ENCODE results near the gene SNCG. TPM values are rescaled to one million over a fixed set of nuclear protein-coding genes. Genes with fewer than 3 reads are reported as not detected.

The SNCG gene
- total and polyA plus RNA-seq, 2 of the 8 experiments (the other 6 are each of a cell fraction or from before 2014, with no cell fraction given), result 4.4 to 12.2 TPM

GRCh38 chr10:86922553-86922961 lies 35.8 kb upstream of the SNCG start (continued):
- TF ChIP-seq CHD7 (IDR thresholded peaks at IDR 0.05; ENCODE audit: insufficient replicate concordance, low read length), result no peak
- TF ChIP-seq BACH1 (IDR thresholded peaks at IDR 0.05; ENCODE audit: low read length), result no peak
- TF ChIP-seq TCF12 (IDR thresholded peaks at IDR 0.05; ENCODE audit: low read depth, low read length), result no peak
- TF ChIP-seq GABPA (IDR thresholded peaks at IDR 0.05; ENCODE audit: borderline replicate concordance, insufficient read depth, low read length), result no peak
- TF ChIP-seq BCL11A (IDR thresholded peaks at IDR 0.05; ENCODE audit: low read depth in 2 of 2, low read length in 2 of 2), result no peak
- TF ChIP-seq TBP (IDR thresholded peaks at IDR 0.05; ENCODE audit: low read depth, low read length), result no peak
- TF ChIP-seq CBX5 (IDR thresholded peaks at IDR 0.05; ENCODE audit: low read depth, low read length), result no peak
- TF ChIP-seq SUZ12 (IDR thresholded peaks at IDR 0.05; ENCODE audit: low read length), result no peak
- TF ChIP-seq CHD1 (IDR thresholded peaks at IDR 0.05; ENCODE audit: low read depth, low read length), result no peak

All from H1 (cell line).